Neuron (in vitro differentiated cells): ENCODE data around the gene CNTFR.
A peak's percentile ranks its signal among the peaks of the same experiment; 100 is the strongest.

ENCODE experiments used
- H2AFZ ChIP-seq: one replicate; pipeline ENCODE4 v1.6.1; 2013; ENCODE audit warnings: low read depth, mild to moderate bottlenecking, inconsistent platforms, low read length, moderate library complexity
- H3K27me3 ChIP-seq: one replicate; pipeline ENCODE4 v1.6.1; 2013; ENCODE audit warnings: low read length; ENCODE audit not compliant: insufficient read depth
- H3K36me3 ChIP-seq: one replicate; pipeline ENCODE4 v1.6.1; 2013; ENCODE audit warnings: low read length; ENCODE audit not compliant: insufficient read depth
- H3K4me1 ChIP-seq: one replicate; pipeline ENCODE4 v1.6.1; 2013; ENCODE audit warnings: low read length; ENCODE audit not compliant: insufficient read depth
- H3K4me3 ChIP-seq: 2 replicates; pipeline ENCODE4 v1.5.1; 2013; ENCODE audit warnings: mild to moderate bottlenecking, low read length, moderate library complexity
- H3K9me3 ChIP-seq: one replicate; pipeline ENCODE4 v1.6.1; 2013; ENCODE audit warnings: low read length

CNTFR gene

GRCh38 chr9:34522091-34522887 lies 67.2 kb downstream of the CNTFR start:
- Histone ChIP-seq H3K4me1 (peaks cover 13% of the 10 kb centered on the region), H3K36me3 (no peaks in the 10 kb centered on the region), H2AFZ (peak overlapping the region; percentile 93), H3K9me3 (no peaks in the 10 kb centered on the region), H3K4me3 (peak overlapping the region; percentile 60), H3K27me3 (no peaks in the 10 kb centered on the region)

- no peaks in the 10 kb centered on the region for H3K27me3 ChIP-seq
- H3K36me3 ChIP-seq: no peaks in the 10 kb centered on the region
- no peaks in the 10 kb centered on the region for H3K9me3 ChIP-seq
- no peak overlapping the region for H3K4me3 ChIP-seq
- no peak overlapping the region for H2AFZ ChIP-seq
- H3K4me1 ChIP-seq: peaks cover 13% of the 10 kb centered on the region
Measured at GRCh38 chr9:34521406-34522045, 68.0 kb downstream of the CNTFR start.

GRCh38 chr9:34520505-34521385 lies 68.8 kb downstream of the CNTFR start:
- H3K9me3 ChIP-seq: no peaks in the 10 kb centered on the region
- no peaks in the 10 kb centered on the region for H3K27me3 ChIP-seq
- peaks cover 13% of the 10 kb centered on the region for H3K4me1 ChIP-seq

GRCh38 chr9:34520096-34520495 lies 69.4 kb downstream of the CNTFR start:
- H3K4me1 ChIP-seq: peaks cover 13% of the 10 kb centered on the region
- H2AFZ ChIP-seq: no peak overlapping the region
- H3K36me3 ChIP-seq: no peaks in the 10 kb centered on the region
- H3K27me3 ChIP-seq: no peaks in the 10 kb centered on the region
- H3K4me3 ChIP-seq: no peak overlapping the region
- no peaks in the 10 kb centered on the region for H3K9me3 ChIP-seq

More at GRCh38 chr9:34520505-34521385, 68.8 kb downstream of the CNTFR start:
- Histone ChIP-seq H3K4me3 (no peak overlapping the region), H3K36me3 (no peaks in the 10 kb centered on the region), H2AFZ (no peak overlapping the region)

- no peak overlapping the region for H3K4me3 ChIP-seq
Measured at GRCh38 chr9:34519321-34520020, 70.1 kb downstream of the CNTFR start.

GRCh38 chr9:34518896-34519295 lies 70.6 kb downstream of the CNTFR start:
- peaks cover 16% of the 10 kb centered on the region for H3K4me1 ChIP-seq
- H3K4me3 ChIP-seq: no peak overlapping the region
- no peak overlapping the region for H2AFZ ChIP-seq
- no peaks in the 10 kb centered on the region for H3K9me3 ChIP-seq
- H3K27me3 ChIP-seq: no peaks in the 10 kb centered on the region
- H3K36me3 ChIP-seq: no peaks in the 10 kb centered on the region

More at GRCh38 chr9:34519321-34520020, 70.1 kb downstream of the CNTFR start:
- H3K36me3 ChIP-seq: no peaks in the 10 kb centered on the region
- H3K4me1 ChIP-seq: peaks cover 13% of the 10 kb centered on the region
- H3K9me3 ChIP-seq: no peaks in the 10 kb centered on the region
- H2AFZ ChIP-seq: no peak overlapping the region
- no peaks in the 10 kb centered on the region for H3K27me3 ChIP-seq

- H3K4me3 ChIP-seq: no peak overlapping the region
- H2AFZ ChIP-seq: no peak overlapping the region
- H3K36me3 ChIP-seq: no peaks in the 10 kb centered on the region
- H3K27me3 ChIP-seq: no peaks in the 10 kb centered on the region
- H3K9me3 ChIP-seq: no peaks in the 10 kb centered on the region
- peaks cover 17% of the 10 kb centered on the region for H3K4me1 ChIP-seq
Measured at GRCh38 chr9:34518110-34518616, 71.4 kb downstream of the CNTFR start.

- peaks cover 24% of the 10 kb centered on the region for H3K4me1 ChIP-seq
- H3K9me3 ChIP-seq: no peaks in the 10 kb centered on the region
- no peaks in the 10 kb centered on the region for H3K27me3 ChIP-seq
- no peaks in the 10 kb centered on the region for H3K36me3 ChIP-seq
- H2AFZ ChIP-seq: no peak overlapping the region
- no peak overlapping the region for H3K4me3 ChIP-seq
Measured at GRCh38 chr9:34517185-34517584, 72.3 kb downstream of the CNTFR start.

- no peak overlapping the region for H2AFZ ChIP-seq
- no peak overlapping the region for H3K4me3 ChIP-seq
- H3K9me3 ChIP-seq: no peaks in the 10 kb centered on the region
- no peaks in the 10 kb centered on the region for H3K36me3 ChIP-seq
- H3K27me3 ChIP-seq: no peaks in the 10 kb centered on the region
- peaks cover 27% of the 10 kb centered on the region for H3K4me1 ChIP-seq
Measured at GRCh38 chr9:34515959-34516358, 73.6 kb downstream of the CNTFR start.

- H3K9me3 ChIP-seq: no peaks in the 10 kb centered on the region
- H2AFZ ChIP-seq: no peak overlapping the region
- H3K36me3 ChIP-seq: no peaks in the 10 kb centered on the region
- peaks cover 38% of the 10 kb centered on the region for H3K4me1 ChIP-seq
- no peak overlapping the region for H3K4me3 ChIP-seq
- H3K27me3 ChIP-seq: no peaks in the 10 kb centered on the region
Measured at GRCh38 chr9:34514816-34515215, 74.7 kb downstream of the CNTFR start.

- H3K4me3 ChIP-seq: no peak overlapping the region
- H2AFZ ChIP-seq: no peak overlapping the region
- H3K27me3 ChIP-seq: no peaks in the 10 kb centered on the region
- peaks cover 38% of the 10 kb centered on the region for H3K4me1 ChIP-seq
- no peaks in the 10 kb centered on the region for H3K9me3 ChIP-seq
- no peaks in the 10 kb centered on the region for H3K36me3 ChIP-seq
Measured at GRCh38 chr9:34514401-34514800, 75.1 kb downstream of the CNTFR start.

- no peaks in the 10 kb centered on the region for H3K9me3 ChIP-seq
- no peak overlapping the region for H3K4me3 ChIP-seq
- no peaks in the 10 kb centered on the region for H3K27me3 ChIP-seq
- H2AFZ ChIP-seq: no peak overlapping the region
- H3K36me3 ChIP-seq: no peaks in the 10 kb centered on the region
- H3K4me1 ChIP-seq: peaks cover 38% of the 10 kb centered on the region
Measured at GRCh38 chr9:34513567-34514214, 75.8 kb downstream of the CNTFR start.
